ENCODE results near the gene SAP130. TPM values are rescaled to one million over a fixed set of nuclear protein-coding genes. Genes with fewer than 3 reads are reported as not detected.
A peak's percentile ranks its signal among the peaks of the same experiment; 100 is the strongest.

The SAP130 gene
- total RNA-seq, 1 donor from 2014 or later: 39.4 TPM

DNA sequence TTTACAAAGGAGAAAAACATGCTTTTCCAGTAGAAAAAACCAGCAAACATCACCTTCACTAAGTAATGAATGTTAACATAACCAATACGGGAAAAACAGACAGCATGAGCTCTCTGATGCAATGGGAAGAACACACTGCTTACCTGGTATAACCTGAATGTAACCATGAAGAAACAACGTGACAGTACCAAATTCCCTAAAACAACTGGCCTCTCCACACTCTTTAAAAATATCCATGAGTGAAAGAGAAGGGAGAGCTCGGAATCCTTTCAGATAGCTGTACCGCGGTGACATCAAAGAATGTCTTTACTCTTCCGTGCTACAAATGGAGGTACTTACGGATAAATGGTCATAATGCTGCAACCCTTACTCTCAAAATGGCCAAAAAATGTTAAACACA lies 32.1 kb downstream of the SAP130 start:
- TF ChIP-seq, protein P1, sequence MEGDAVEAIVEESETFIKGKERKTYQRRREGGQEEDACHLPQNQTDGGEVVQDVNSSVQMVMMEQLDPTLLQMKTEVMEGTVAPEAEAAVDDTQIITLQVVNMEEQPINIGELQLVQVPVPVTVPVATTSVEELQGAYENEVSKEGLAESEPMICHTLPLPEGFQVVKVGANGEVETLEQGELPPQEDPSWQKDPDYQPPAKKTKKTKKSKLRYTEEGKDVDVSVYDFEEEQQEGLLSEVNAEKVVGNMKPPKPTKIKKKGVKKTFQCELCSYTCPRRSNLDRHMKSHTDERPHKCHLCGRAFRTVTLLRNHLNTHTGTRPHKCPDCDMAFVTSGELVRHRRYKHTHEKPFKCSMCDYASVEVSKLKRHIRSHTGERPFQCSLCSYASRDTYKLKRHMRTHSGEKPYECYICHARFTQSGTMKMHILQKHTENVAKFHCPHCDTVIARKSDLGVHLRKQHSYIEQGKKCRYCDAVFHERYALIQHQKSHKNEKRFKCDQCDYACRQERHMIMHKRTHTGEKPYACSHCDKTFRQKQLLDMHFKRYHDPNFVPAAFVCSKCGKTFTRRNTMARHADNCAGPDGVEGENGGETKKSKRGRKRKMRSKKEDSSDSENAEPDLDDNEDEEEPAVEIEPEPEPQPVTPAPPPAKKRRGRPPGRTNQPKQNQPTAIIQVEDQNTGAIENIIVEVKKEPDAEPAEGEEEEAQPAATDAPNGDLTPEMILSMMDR (IDR thresholded peaks at IDR 0.05; ENCODE audit: unreplicated experiment): no peak
- Mint-ChIP-seq H3K27me3 (ENCODE audit: unreplicated experiment) (no peaks in the 10 kb centered on the region), H3K4me3 (ENCODE audit: unreplicated experiment) (peak overlapping the region; percentile 73), H3K36me3 (ENCODE audit: low read depth, unreplicated experiment) (peaks cover 37% of the 10 kb centered on the region), H3K4me1 (ENCODE audit: unreplicated experiment) (no peaks in the 10 kb centered on the region), H3K9me3 (ENCODE audit: unreplicated experiment) (no peaks in the 10 kb centered on the region), H3K27ac (ENCODE audit: unreplicated experiment) (no peak overlapping the region)
- no peak for DNase-seq (ENCODE audit: low spot score)

DNA sequence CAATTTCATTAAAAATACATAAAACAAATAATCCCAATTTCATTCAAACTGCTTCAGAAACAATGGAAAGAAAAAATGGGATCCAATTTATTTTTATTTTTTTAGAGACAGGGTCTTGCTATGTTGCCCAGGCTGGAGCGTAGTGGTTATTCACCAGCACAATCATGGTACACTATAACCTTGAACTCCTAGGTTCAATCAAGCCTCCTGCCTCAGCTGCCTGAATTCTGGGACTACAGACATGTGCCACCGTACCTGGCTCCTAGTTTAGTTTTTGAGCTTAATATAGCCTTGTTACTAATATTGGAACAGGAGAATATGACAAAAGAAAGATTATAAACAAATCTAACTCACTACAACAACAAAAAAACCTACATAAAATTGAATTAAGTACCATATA lies 34.2 kb downstream of the SAP130 start:
- Mint-ChIP-seq H3K4me1 (ENCODE audit: unreplicated experiment) (no peaks in the 10 kb centered on the region), H3K4me3 (ENCODE audit: unreplicated experiment) (no peak overlapping the region), H3K27ac (ENCODE audit: unreplicated experiment) (no peak overlapping the region), H3K27me3 (ENCODE audit: unreplicated experiment) (no peaks in the 10 kb centered on the region), H3K36me3 (ENCODE audit: low read depth, unreplicated experiment) (peaks cover 26% of the 10 kb centered on the region), H3K9me3 (ENCODE audit: unreplicated experiment) (no peaks in the 10 kb centered on the region)
- TF ChIP-seq, protein P1 (IDR thresholded peaks at IDR 0.05; ENCODE audit: unreplicated experiment): no peak
- no peak for DNase-seq (ENCODE audit: low spot score)

DNA sequence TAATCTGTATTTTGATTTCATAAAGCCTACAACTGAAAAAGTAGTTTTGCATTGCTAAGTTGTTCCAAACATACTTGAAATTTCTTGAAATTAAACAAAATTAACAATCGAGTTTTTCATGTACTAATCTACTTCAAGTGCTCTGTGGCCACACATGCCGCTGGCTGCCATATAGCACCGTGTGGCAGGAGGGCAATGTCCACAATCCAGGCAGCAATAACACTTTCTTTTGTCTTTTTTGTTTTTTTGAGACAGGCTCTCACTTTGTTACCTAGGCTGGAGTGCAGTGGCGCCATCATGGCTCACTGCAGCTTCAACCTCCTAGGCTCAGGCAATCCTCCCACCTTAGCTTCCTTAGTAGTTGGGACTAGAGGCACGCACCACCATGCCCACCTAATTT lies 36.1 kb downstream of the SAP130 start:
- TF ChIP-seq, protein P1 (IDR thresholded peaks at IDR 0.05; ENCODE audit: unreplicated experiment): no peak
- Mint-ChIP-seq H3K4me3 (ENCODE audit: unreplicated experiment) (no peak overlapping the region), H3K27me3 (ENCODE audit: unreplicated experiment) (no peaks in the 10 kb centered on the region), H3K9me3 (ENCODE audit: unreplicated experiment) (no peaks in the 10 kb centered on the region), H3K4me1 (ENCODE audit: unreplicated experiment) (no peaks in the 10 kb centered on the region), H3K36me3 (ENCODE audit: low read depth, unreplicated experiment) (peaks cover 26% of the 10 kb centered on the region), H3K27ac (ENCODE audit: unreplicated experiment) (no peak overlapping the region)
- no peak for DNase-seq (ENCODE audit: low spot score)

DNA sequence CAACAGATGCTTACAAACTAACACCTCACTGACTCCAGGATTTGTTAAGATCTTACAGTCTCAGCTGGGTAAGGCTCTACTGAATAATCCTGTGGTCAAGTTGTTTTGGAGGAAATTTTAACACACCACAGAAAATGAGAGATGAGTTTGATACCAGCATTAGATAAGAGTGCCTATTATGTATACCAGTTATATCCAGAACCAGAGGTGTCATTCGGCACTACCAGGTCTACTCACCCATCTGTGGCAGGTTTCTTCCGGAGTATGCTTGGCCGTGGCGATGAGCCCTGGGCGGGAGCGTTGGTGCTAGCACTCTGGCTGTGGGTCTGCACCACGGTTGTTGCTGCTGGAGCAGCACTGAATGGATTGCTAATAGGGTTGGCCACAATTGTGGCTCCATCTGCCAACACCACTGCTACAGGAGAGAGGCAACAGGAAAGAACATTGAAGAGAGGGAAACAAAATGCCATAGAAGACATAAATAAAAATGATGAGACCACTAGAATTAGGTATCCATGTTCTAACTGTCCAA lies 41.2 kb downstream of the SAP130 start:
- peaks cover 39% of the 10 kb centered on the region for H3K36me3 Mint-ChIP-seq (ENCODE audit: low read depth, unreplicated experiment)
- H3K9me3 Mint-ChIP-seq (ENCODE audit: unreplicated experiment): no peaks in the 10 kb centered on the region
- peak overlapping the region; percentile 32 for H3K4me3 Mint-ChIP-seq (ENCODE audit: unreplicated experiment)
- DNase-seq (ENCODE audit: low spot score): no peak
- TF ChIP-seq, protein P1 (IDR thresholded peaks at IDR 0.05; ENCODE audit: unreplicated experiment): no peak
- H3K27me3 Mint-ChIP-seq (ENCODE audit: unreplicated experiment): no peaks in the 10 kb centered on the region
- no peaks in the 10 kb centered on the region for H3K4me1 Mint-ChIP-seq (ENCODE audit: unreplicated experiment)
- H3K27ac Mint-ChIP-seq (ENCODE audit: unreplicated experiment): no peak overlapping the region

DNA sequence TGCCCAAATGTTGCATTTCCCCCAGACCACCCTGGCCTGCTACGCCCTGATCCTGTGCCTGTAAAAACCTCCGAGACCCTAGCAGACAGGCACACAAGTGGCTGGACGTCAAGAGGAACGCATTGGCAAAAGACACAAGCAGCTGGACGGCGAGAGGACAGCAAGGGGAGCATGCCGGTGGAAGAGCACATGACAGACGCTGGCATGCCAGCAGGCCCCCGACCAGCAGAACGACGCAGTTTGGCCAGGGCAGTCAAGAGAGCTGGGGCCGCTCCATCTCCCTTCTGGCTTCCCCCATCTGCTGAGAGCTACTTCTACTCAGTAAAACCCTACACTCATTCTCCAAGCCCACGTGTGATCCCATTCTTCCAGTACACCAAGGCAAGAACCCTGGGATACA lies 42.1 kb downstream of the SAP130 start:
- H3K4me1 Mint-ChIP-seq (ENCODE audit: unreplicated experiment): no peaks in the 10 kb centered on the region
- H3K27me3 Mint-ChIP-seq (ENCODE audit: unreplicated experiment): no peaks in the 10 kb centered on the region
- no peak for DNase-seq (ENCODE audit: low spot score)
- no peaks in the 10 kb centered on the region for H3K9me3 Mint-ChIP-seq (ENCODE audit: unreplicated experiment)
- H3K4me3 Mint-ChIP-seq (ENCODE audit: unreplicated experiment): peak overlapping the region; percentile 26
- TF ChIP-seq, protein P1 (IDR thresholded peaks at IDR 0.05; ENCODE audit: unreplicated experiment): no peak
- H3K36me3 Mint-ChIP-seq (ENCODE audit: low read depth, unreplicated experiment): peaks cover 39% of the 10 kb centered on the region
- H3K27ac Mint-ChIP-seq (ENCODE audit: unreplicated experiment): no peak overlapping the region
